ENCODE results near the gene NUDC. TPM values are rescaled to one million over a fixed set of nuclear protein-coding genes. Genes with fewer than 3 reads are reported as not detected.
A peak's percentile ranks its signal among the peaks of the same experiment; 100 is the strongest.

The NUDC gene
- total and polyA plus RNA-seq, 2 of the 13 experiments (the other 11 are each of a cell fraction or from before 2014, with no cell fraction given), result 34.7 to 104 TPM

- TF ChIP-seq ZNF546 (CRISPR knock-in tag; conservative IDR thresholded peaks at IDR 0.05) (no peak; the same call in 1 of the 2 replicates), NFRKB (IDR thresholded peaks at IDR 0.05) (no peak), ZNF350 (CRISPR knock-in tag; IDR thresholded peaks at IDR 0.05; ENCODE audit: borderline replicate concordance, low read depth) (no peak), PLRG1 (conservative IDR thresholded peaks at IDR 0.05) (no peak), KLF15 (CRISPR knock-in tag; IDR thresholded peaks at IDR 0.05; ENCODE audit: borderline replicate concordance) (no peak), CREM (IDR thresholded peaks at IDR 0.05) (no peak), CREM (CRISPR knock-in tag; IDR thresholded peaks at IDR 0.05) (no peak), ARHGAP35 (CRISPR knock-in tag; IDR thresholded peaks at IDR 0.05; ENCODE audit: borderline replicate concordance) (0 out of 2 replicates have a peak, but pooled peaks have one; percentile 61), ZNF512 (CRISPR knock-in tag; IDR thresholded peaks at IDR 0.05) (no peak), ZNF503 (CRISPR knock-in tag; IDR thresholded peaks at IDR 0.05) (no peak), ZNF160 (CRISPR knock-in tag; IDR thresholded peaks at IDR 0.05) (no peak), HNRNPLL (IDR thresholded peaks at IDR 0.05; ENCODE audit: low read depth, low read length, poor library complexity, severe bottlenecking) (no peak), ZBTB10 (CRISPR knock-in tag; IDR thresholded peaks at IDR 0.05; ENCODE audit: borderline replicate concordance) (no peak), TOPORS (CRISPR knock-in tag; IDR thresholded peaks at IDR 0.05) (no peak), ZNF17 (CRISPR knock-in tag; IDR thresholded peaks at IDR 0.05) (no peak), ZNF776 (CRISPR knock-in tag; IDR thresholded peaks at IDR 0.05) (no peak), SIX1 (CRISPR knock-in tag; IDR thresholded peaks at IDR 0.05; ENCODE audit: borderline replicate concordance) (no peak), ZSCAN25 (CRISPR knock-in tag; IDR thresholded peaks at IDR 0.05) (0 out of 2 replicates have a peak, but pooled peaks have one; percentile 30), ARNT2 (CRISPR knock-in tag; IDR thresholded peaks at IDR 0.05; ENCODE audit: low read depth) (no peak), TEAD3 (CRISPR knock-in tag; optimal IDR thresholded peaks at IDR 0.05; ENCODE audit: borderline replicate concordance) (peak; percentile 38), ZSCAN30 (CRISPR knock-in tag; IDR thresholded peaks at IDR 0.05) (no peak)
Observed at GRCh38 chr1:26911399-26912146, 10.0 kb upstream of the NUDC start (continued).

All from HepG2 (cell line).